Ovary (tissue), 9 donors: ENCODE results near the gene BSN. TPM values are rescaled to one million over a fixed set of nuclear protein-coding genes. Genes with fewer than 3 reads are reported as not detected.
"Not testable (repeated sequence)": the region's sequence is repeated elsewhere in the genome, so short reads cannot be mapped to it uniquely, and the experiment has no call there.

Experiments used
- DNase-seq, 5 donors: peaks; one replicate each; pipeline ENCODE4 v3.0.0-alpha.2; 2019 to 2020
- H3K27ac ChIP-seq, 2 donors: fragments of 200-600 bp; one replicate each; pipeline versions ENCODE4 v1.5.1 to v1.8.0; 2019 to 2022
- H3K27me3 ChIP-seq: fragments of 200-600 bp; one replicate; pipeline ENCODE4 v1.8.0; 2022
- H3K36me3 ChIP-seq: fragments of 200-600 bp; sonication (generic); one replicate; pipeline ENCODE4 v1.5.1; 2019
- H3K4me1 ChIP-seq: one replicate; pipeline ENCODE4 v1.8.1; 2013; ENCODE audit warnings: mild to moderate bottlenecking, moderate library complexity; ENCODE audit not compliant: insufficient read depth
- H3K4me3 ChIP-seq: fragments of 200-600 bp; sonication (generic); one replicate; pipeline ENCODE4 v1.5.1; 2017
- H3K9me3 ChIP-seq, 2 donors: fragments of 200-600 bp in 1 of 2; sonication (generic) in 1 of 2; one replicate each; pipeline versions ENCODE4 v1.5.1 to v1.8.1; 2013 to 2019; ENCODE audit warnings: mild to moderate bottlenecking in 1 of 2, moderate library complexity in 1 of 2
- EP300 ChIP-seq: sonication (generic); formaldehyde crosslinking; IDR thresholded peaks from one replicate; pipeline ENCODE4 v1.6.1; 2017; ENCODE audit warnings: antibody characterized with exemption
- POLR2A ChIP-seq: fragments of 450-650 bp; IDR thresholded peaks from one replicate; pipeline ENCODE4 v1.6.1; 2017; ENCODE audit warnings: antibody characterized with exemption, mild to moderate bottlenecking, moderate library complexity
- WGBS, 3 donors: extraction: QIAGEN DNeasy Blood & Tissue Kit in 1 of 3; methylation state at CpG; one replicate each; pipeline versions ENCODE4 v1.1.5 to v1.1.7; 2013 to 2017; 5-methylcytosine and 5-hydroxymethylcytosine counted together
- intact Hi-C, 4 donors: fragments of 100-400 bp; cut with DNase I; formaldehyde crosslinking; loops; one replicate each; pipeline versions ENCODE4 v1.11.0 to v1.15.1; 2022 to 2023
- polyA plus RNA-seq, 2 donors: library from polyadenylated mRNA; stranded (reverse); fragments of 200-250 nt in 1 of 2; fragments of 350-450 nt in 1 of 2; fragmentation: Illumina TruSeq in 1 of 2; extraction: RNeasy Lipid Tissue Mini Kit (QIAGEN cat#74804) in 1 of 2; gene quantifications; one replicate each; pipeline ENCODE4 v1.2.3, GENCODE V29; 2013 to 2014
- total RNA-seq, 7 donors: library from RNA; depleted of rRNA in 2 of 7; stranded (reverse); fragments of >200 nt in 2 of 7; fragmentation: NEBNext Ultra II Directional in 3 of 7; extraction: Animal tissue kit (Norgen Biotek cat#: 25700) in 3 of 7; gene quantifications; one replicate each; pipeline versions ENCODE4 v1.1.0 to v1.2.4, GENCODE V29; 2016 to 2023
- TF ChIP-seq, protein P1 (sequence below), 3 donors: fragments of 450-650 bp in 2 of 3; fragments of 200-600 bp in 1 of 3; IDR thresholded peaks; one replicate each; pipeline versions ENCODE4 v1.5.1 to v1.8.0; 2016 to 2022; ENCODE audit warnings: antibody characterized with exemption in 3 of 3, mild to moderate bottlenecking in 1 of 3
- donor health status: DM: no; HTN: no; CAD: no; lungs with moderate emphysema.
- donor health status: DM: no; HTN: no; CAD: no.
- donor health status: Bipolar disorder and iron deficiency.
- donor health status: DM: yes; HTN: yes; CAD: no.
- donor health status: DM: no; HTN: no; CAD: no.
- donor health status: DM: yes; HTN: yes; CAD: no.

BSN gene
- total and polyA plus RNA-seq, 9 donors = 0.12 to 3.5 (median 0.77) TPM

DNA sequence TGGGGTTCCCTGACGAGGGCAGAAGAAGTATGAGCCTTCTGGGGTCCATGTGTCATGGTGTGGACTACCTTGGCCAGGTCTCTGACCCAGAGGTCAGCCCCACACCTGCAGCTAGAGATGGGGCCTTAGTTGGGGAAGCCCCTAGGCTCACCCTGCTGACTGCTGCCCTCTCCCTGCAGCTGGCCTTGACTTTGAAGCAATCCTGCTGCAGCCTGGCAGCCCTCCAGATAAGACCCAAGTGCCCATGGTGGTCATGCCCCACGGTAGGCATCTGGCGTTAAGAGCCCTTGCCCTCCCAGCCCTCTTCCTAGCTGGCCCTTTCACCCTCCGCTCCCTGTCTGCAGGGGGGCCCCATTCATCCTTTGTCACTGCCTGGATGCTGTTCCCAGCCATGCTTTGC, 127.3 kb downstream of the BSN start:
- intact Hi-C loops = no loop called here
- Histone ChIP-seq H3K27me3 (no peaks in the 10 kb centered on the region), H3K36me3 (no peaks in the 10 kb centered on the region), H3K4me3 (no peak overlapping the region), H3K27ac (no peak overlapping the region), H3K4me1 (no peaks in the 10 kb centered on the region), H3K9me3 (no peaks in the 10 kb centered on the region)
- WGBS, 3 donors = 63 to 80% (median 71%) methylated on average over 4 of the region's 4 CpGs
- no peak for TF ChIP-seq EP300
- TF ChIP-seq, protein P1, sequence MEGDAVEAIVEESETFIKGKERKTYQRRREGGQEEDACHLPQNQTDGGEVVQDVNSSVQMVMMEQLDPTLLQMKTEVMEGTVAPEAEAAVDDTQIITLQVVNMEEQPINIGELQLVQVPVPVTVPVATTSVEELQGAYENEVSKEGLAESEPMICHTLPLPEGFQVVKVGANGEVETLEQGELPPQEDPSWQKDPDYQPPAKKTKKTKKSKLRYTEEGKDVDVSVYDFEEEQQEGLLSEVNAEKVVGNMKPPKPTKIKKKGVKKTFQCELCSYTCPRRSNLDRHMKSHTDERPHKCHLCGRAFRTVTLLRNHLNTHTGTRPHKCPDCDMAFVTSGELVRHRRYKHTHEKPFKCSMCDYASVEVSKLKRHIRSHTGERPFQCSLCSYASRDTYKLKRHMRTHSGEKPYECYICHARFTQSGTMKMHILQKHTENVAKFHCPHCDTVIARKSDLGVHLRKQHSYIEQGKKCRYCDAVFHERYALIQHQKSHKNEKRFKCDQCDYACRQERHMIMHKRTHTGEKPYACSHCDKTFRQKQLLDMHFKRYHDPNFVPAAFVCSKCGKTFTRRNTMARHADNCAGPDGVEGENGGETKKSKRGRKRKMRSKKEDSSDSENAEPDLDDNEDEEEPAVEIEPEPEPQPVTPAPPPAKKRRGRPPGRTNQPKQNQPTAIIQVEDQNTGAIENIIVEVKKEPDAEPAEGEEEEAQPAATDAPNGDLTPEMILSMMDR (IDR thresholded peaks at IDR 0.05) = no peak
- no peak for TF ChIP-seq POLR2A
- no peak for DNase-seq

DNA sequence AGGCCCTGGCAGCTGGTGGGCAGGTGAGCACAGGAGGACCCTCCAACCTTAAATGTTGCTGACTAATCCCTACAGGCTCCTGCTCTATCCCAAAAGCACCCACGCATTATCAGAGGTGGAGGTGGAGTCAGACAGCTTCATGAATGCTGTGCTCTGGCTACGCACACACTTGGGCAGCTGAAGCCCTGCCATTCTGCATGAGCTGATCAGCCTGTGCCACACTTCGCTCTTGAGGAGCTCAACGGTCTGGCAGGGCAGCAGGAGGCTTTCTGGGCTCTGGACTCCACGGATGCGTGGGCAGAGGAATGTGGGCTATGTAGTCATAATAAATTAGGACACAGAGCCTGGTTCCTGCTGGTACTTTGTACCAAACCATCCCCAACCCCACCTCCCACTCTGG, 128.9 kb downstream of the BSN start:
- intact Hi-C loops = no loop called here

DNA sequence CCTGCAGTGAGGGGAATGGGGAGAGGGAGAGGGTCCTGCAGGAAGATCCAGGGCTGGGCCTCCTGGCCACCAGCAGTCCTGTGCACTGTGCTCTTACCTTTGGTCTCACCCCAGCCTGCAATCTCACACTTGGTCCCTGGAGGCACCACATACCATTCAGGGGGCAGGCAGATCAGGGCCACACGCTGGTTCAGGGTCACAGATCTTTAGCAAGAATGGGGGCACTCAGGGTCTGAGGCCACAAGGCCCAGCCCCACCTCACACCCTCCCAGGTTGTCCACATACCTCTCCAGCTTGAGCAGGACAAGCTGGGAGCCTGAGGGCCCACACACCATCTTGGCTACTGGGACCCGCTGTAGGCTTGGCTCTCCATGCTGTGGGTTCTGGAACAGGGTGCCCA, 130.2 kb downstream of the BSN start:
- H3K27ac ChIP-seq, H3K9me3 ChIP-seq, DNase-seq, H3K4me1 ChIP-seq, H3K36me3 ChIP-seq, H3K4me3 ChIP-seq, intact Hi-C loops, H3K27me3 ChIP-seq: not testable (repeated sequence)
- 76 to 90% (median 85%) methylated on average over 2 of the region's 2 CpGs for WGBS, 3 donors

More for the DNA sequence above, 128.9 kb downstream of the BSN start:
- Histone ChIP-seq H3K27ac (no peak overlapping the region), H3K36me3 (no peaks in the 10 kb centered on the region), H3K27me3 (no peaks in the 10 kb centered on the region), H3K4me1 (peaks cover 3% of the 10 kb centered on the region), H3K9me3 (no peaks in the 10 kb centered on the region), H3K4me3 (no peak overlapping the region)
- TF ChIP-seq POLR2A (no peak), EP300 (no peak)
- TF ChIP-seq, protein P1 (IDR thresholded peaks at IDR 0.05) = no peak
- WGBS, 3 donors = 47 to 49% (median 48%) methylated on average over 6 of the region's 6 CpGs
- no peak for DNase-seq

DNA sequence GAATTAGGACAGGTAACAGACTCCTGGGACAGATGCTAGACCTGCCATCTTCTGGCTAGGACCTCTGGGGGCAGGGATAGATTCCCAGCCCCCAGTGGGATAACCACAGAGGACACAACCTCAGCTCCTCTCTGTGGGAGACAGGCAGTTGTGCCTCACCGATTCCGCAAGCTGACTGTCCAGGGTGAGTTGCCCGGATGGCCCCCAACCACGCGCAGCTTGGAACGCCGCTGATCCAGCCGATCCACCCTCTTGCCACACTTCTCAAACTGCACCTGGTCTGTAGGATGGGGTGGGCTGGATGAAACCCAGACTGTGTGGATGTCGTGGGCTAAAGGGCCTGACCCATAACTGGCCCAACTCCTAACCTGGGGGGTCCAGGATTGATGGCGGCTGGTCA, 130.8 kb downstream of the BSN start:
- intact Hi-C loops, H3K9me3 ChIP-seq, H3K27ac ChIP-seq, H3K4me1 ChIP-seq, H3K36me3 ChIP-seq, H3K27me3 ChIP-seq, DNase-seq, H3K4me3 ChIP-seq: not testable (repeated sequence)
- 88 to 94% (median 92%) methylated on average over 10 of the region's 10 CpGs for WGBS, 3 donors

DNA sequence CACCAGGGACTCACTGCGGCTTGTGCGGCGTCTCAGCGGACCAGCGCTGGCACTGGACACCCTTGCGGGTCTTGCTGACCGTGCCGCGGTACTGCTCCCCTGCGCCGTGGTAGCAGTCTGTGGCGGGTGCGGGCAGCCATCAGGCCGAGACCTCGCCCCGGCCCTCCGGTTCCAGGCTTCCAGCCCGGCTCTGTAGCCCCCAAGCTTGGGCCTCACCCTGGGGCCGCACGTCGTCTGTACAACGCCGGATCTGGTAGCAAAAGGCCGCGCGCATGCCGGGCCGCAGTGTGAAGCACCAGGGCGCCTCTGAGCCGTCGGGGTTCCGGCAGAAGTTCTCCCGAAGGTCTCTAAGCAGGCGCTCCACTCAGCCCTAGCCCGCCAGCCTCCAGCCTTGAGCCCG, 131.6 kb downstream of the BSN start:
- H3K4me1 ChIP-seq, DNase-seq, intact Hi-C loops, H3K36me3 ChIP-seq, H3K9me3 ChIP-seq, H3K27me3 ChIP-seq, H3K27ac ChIP-seq, H3K4me3 ChIP-seq: not testable (repeated sequence)
- WGBS, 3 donors = 9 to 20% (median 19%) methylated on average over 19 to 32 of the region's 36 CpGs

DNA sequence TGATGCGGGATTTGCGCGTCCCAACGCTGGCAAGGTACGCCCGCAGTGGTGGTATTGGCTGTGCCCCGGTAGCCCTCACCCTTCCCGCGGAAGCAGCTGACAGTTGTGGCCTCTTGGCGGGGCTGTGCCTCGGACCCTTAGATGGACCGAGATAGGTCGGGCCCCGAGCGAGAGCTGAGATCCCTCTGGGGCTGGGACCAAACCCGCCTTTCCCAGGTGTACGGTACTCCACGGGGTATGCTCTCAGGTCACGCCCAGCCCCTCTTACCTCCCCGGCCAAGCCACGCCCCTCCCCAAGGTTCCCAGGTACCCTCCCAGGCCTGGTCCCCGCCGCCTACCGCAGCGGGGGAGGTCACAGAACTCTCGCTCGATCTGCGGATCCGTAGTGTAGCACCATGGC, 132.1 kb downstream of the BSN start:
- peak in 1 of 5 donors; percentile 46 for DNase-seq
- intact Hi-C loops, H3K4me3 ChIP-seq, H3K27ac ChIP-seq, H3K4me1 ChIP-seq, H3K36me3 ChIP-seq, H3K27me3 ChIP-seq, H3K9me3 ChIP-seq: not testable (repeated sequence)
- WGBS, 3 donors = 2 to 4% (median 3%) methylated on average over 14 to 26 of the region's 29 CpGs

DNA sequence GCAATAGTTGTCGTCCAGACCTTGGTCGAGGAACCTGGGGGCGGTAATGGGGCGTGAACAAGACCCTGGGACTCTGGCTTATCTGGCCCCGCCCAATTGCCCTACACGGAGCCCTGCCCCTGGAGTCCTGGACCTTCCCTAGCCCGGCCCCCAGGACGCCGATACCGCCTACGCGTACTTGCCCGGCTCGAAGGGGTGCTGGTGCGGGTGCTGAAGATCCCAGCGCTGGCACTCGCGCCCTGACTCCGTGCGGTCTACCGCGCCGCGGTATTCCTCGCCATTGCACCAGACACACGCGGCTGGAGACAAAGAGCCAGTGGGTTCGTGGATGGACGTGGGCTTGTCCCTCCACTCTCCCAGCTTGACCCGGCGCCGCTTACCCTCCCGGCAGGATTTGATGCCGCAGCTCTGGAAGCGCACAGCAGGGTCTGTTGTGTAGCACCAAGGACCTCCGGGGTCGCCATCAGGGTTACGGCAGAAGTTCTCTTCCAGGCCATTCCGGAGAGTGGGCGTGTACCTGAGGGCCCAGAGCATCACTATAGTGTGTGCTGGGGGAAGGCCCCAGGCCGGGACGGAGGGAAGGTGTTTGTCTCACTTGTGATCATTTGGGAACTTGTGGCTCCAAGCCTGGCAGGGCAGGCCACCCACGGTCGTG, 132.6 kb downstream of the BSN start:
- H3K27ac ChIP-seq, intact Hi-C loops, H3K4me1 ChIP-seq, H3K27me3 ChIP-seq, H3K9me3 ChIP-seq, H3K36me3 ChIP-seq, H3K4me3 ChIP-seq: not testable (repeated sequence)
- peak in 4 of 5 donors; percentile 44 to 69 (median 54) for DNase-seq
- WGBS, 3 donors = 10 to 15% (median 14%) methylated on average over 14 to 44 of the region's 44 CpGs

DNA sequence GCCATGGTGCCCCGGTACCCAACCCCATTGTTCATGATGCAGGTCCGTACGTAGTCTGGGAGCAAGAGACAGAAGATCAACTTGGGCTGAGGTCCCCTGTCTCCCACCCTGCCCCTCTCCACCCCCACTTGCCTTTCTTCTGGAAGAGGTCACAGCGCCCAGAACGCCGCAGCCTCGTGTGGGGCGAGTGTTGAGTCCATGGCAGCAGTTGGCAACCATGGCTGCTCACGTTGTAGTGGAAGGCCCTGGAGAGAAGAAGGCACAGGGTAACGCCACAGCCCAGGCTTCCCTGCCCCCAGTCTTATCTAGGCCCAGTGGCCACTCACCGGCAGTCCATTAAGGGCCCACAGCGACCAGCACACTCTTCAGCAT, 133.1 kb downstream of the BSN start:
- H3K9me3 ChIP-seq, DNase-seq, H3K27me3 ChIP-seq, intact Hi-C loops, H3K27ac ChIP-seq, H3K4me1 ChIP-seq, H3K4me3 ChIP-seq, H3K36me3 ChIP-seq: not testable (repeated sequence)
- 85 to 93% (median 91%) methylated on average over 12 of the region's 12 CpGs for WGBS, 3 donors

DNA sequence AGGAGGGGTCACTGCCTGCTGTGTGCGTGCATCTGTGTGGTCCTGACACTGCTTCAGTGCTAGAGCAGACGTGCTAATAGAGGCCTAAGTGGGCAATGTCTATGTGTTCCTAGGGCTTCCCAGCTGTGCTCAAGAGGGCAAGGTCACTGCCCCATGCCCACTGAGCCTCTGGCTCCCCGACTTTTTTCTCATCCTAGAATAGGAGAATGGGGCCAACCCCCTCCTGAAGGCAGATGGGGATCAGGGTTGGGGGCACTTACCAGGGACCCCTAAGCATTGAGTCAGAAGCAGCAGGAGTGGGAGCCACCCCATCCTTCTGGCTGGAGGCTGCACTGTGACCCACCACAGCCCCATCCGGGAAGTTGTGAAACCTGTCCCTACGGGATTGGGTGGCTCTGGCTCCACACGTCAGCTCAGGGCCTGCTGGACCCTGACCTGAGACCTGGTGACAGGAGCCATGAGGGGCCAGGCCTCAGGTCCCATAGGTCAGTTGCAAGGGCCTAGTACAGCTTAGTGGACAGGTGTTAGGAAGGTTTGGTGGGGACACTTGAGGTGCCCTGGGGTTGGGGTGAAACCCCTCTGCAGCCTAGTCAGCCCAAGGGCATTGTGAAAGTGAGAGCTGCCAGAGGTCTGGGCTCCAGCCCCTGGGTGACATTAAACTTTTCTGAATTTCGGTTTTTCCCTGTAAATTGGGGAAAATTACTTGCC, 134.2 kb downstream of the BSN start:
- DNase-seq, intact Hi-C loops, H3K36me3 ChIP-seq, H3K27me3 ChIP-seq, H3K9me3 ChIP-seq, H3K4me1 ChIP-seq: not testable (repeated sequence)
- peak overlapping the region in 1 of 2 donors; percentile 61 for H3K27ac ChIP-seq
- WGBS, 3 donors = 65 to 75% (median 69%) methylated on average over 7 of the region's 7 CpGs
- H3K4me3 ChIP-seq = peak overlapping the region; percentile 61
